Measurements from ENCODE around the gene MNT.
A peak's percentile ranks its signal among the peaks of the same experiment; 100 is the strongest.
"Not testable (repeated sequence)": the region's sequence is repeated elsewhere in the genome, so short reads cannot be mapped to it uniquely, and the experiment has no call there.

Gene MNT, protein sequence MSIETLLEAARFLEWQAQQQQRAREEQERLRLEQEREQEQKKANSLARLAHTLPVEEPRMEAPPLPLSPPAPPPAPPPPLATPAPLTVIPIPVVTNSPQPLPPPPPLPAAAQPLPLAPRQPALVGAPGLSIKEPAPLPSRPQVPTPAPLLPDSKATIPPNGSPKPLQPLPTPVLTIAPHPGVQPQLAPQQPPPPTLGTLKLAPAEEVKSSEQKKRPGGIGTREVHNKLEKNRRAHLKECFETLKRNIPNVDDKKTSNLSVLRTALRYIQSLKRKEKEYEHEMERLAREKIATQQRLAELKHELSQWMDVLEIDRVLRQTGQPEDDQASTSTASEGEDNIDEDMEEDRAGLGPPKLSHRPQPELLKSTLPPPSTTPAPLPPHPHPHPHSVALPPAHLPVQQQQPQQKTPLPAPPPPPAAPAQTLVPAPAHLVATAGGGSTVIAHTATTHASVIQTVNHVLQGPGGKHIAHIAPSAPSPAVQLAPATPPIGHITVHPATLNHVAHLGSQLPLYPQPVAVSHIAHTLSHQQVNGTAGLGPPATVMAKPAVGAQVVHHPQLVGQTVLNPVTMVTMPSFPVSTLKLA

DNA sequence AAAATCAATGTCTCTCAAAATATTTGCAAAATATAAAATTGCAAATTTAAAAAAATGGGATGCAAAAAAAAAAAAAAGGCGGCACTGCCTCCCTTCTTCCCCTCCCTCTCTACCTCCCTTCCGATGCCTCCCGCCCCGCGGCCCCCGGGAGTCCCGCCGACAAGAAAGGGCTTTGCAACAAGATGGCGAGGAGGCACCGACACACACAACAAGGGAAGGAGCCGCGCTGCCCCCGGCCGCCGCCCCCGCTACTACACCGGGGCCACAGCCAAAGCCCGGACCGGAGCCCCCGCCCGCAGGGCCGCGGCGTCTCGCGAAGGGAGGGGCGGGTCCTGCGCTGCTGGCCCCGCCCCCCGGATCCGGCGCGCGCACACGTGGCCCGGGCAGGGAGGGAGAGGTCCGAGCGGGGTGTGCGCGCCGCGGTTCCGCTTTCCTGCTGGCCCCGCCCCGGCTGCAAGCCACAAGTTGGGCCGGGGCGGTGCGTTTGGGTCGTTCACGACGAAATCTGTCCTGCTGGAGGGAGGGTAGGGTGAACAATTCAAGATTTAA, at the start of gene MNT:
Gene MNT, minus strand, starts transcription at position 184 of the 549 bp plus-strand sequence. CDS start 348 bp downstream, outside the sequence.
- no peak for DNase-seq

- DNase-seq = no peak
These were observed 49.3 kb upstream of the MNT start for GRCh38 chr17:2450016-2450650.

DNA sequence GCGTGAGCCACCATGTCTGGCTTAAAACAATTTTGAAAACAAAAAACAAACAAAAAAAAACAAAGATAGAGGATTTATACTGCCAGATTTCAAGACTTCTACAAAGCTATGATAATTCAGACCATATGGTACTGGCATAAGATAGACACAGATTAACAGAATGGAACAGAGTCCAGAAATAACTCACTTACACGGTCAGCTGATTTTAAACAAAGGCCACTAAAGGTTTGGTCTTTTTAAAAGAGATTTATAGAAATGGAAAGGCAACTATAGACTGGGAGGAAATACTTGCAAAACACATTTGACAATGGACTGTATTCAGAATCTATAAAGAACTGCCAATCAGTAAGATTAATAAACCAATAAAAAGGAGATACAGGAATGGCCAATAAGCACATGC, 48.6 kb upstream of the MNT start:
- DNase-seq = no peak

GRCh38 chr17:2447479-2447878, 46.6 kb upstream of the MNT start:
- not testable (repeated sequence) for DNase-seq

- DNase-seq = no peak
These were observed 44.8 kb upstream of the MNT start for GRCh38 chr17:2445638-2446037.

GRCh38 chr17:2444382-2444781, 43.5 kb upstream of the MNT start:
- no peak for DNase-seq

DNA sequence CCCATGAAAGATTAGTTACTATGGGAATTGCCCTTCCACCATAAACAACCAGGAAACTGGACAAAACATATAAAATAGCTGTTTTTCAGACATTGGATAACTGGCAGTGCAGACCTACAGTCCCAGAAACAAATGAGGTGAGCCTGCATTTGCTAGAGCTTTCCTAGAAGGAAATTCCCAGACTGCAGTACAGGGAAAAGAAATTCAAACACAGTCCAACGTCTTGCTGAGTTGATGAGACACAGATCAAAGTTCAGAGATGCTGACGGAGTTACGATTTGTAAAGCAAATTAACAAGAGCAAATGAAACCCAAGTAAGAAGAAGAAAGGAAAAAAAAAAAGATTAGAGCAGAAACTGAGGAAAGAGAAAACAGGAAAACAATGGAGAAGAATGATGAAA, 41.3 kb upstream of the MNT start:
- no peak for DNase-seq

DNA sequence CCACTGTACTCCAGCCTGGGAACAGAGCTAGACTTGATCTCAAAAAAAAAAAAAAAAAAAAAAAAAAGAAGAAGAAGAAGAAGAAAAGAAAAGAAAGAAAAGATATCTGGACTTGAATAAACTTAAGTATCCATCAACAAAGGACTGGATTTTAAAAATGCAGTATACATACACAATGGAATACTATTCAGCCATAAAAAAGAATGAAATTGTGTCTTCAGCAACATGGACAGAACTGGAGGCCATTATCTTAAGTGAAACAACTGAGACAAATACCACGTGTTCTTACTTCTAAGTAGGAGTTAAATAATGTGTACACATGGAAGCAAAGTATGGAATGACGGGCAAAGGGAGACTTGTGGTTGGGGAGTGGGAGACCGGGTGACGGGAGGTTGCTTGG, 40.1 kb upstream of the MNT start:
- DNase-seq = no peak

DNA sequence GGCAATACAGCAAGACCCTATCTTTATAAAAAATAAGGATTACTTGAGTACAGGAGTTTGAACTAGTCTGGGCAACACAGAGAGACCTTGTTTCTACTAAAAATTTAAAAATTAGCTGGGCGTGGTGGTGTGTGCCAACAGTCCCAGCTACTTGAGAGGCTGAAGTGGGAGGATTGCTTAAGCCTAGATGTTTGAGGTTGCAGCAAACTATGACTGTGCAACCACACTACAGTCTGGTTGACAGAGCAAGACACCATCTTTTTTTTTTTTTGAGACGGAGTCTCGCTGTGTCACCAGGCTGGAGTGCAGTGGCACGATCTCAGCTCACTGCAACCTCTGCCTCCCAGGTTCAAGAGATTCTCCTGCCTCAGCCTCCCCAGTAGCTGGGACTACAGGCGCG, 39.1 kb upstream of the MNT start:
- DNase-seq = not testable (repeated sequence)

- DNase-seq = no peak
These were observed 38.0 kb upstream of the MNT start for GRCh38 chr17:2438823-2439222.

DNA sequence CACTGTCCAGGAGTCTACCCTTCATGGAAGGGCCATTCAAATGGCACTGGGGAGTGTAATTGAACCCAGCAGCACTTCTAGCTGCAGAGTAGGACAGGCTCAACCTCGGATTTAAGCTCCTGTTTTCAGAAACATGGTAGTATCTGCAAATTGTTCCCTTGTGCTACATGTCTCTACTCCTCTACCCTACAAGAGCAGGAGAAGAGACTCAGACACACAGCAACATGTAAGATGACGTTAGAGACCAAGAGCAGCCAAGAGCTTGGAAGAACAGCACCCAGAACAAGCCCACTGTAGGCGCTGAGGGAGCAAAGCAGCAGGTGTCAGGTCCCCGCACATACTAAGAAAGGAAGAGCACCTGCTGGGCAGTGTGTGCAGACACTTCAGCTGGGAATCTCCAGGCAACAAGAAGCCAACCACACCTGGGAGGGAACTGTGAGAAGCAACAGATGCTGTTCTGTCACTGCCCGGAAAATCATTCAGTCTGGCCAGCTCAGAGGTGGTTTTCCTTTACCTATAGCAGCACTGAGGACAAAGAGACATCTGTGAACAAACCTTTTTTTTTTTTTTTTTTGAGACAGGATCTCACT, 35.6 kb upstream of the MNT start:
- no peak for DNase-seq

DNA sequence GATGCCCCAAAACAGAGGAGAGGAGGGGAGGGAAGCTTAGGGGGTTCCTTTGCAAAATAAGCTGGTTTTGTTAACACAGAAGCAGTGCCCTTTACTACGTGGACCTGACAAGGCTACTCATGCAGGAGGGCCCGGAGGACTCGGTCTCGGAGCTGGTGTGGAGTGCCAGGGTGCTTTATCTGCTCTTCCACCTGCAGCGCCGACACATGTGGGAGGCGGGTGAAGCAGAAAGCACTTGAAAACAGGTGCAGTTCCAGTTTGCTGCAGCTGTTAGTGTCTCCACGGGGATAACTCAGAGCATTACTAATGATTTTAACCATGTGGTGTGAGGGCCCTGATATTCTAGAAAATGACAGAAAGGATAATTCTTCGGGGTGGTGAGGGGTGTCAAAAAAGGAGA, 35.0 kb upstream of the MNT start:
- DNase-seq = no peak

DNA sequence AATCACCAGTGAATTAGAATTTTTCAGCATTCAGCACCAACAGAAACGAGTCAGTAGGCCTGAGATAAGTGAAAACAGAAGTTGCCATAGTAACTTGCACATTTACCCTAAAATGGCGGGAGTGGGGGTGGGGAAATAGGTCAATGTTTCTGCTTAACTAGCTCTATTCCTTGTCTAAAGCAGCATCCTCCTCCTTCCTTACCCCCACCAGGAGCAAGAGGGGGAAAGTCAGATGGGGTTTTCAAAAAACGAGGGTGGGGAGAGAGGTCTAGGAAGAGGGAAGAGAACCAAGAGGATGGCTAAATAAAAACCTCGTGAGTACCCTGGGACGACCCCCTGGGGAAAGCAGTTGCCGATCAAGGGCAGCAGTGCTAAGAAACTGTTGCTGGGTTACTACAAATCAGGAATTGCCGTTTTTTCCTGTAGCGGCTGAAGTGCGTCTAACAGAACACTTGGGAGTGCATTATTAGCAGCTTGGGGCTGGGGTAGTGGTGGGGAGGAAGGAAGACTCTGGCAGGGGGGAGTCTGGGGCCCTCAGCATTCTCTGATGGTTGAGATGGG, 34.4 kb upstream of the MNT start:
- DNase-seq = no peak

DNA sequence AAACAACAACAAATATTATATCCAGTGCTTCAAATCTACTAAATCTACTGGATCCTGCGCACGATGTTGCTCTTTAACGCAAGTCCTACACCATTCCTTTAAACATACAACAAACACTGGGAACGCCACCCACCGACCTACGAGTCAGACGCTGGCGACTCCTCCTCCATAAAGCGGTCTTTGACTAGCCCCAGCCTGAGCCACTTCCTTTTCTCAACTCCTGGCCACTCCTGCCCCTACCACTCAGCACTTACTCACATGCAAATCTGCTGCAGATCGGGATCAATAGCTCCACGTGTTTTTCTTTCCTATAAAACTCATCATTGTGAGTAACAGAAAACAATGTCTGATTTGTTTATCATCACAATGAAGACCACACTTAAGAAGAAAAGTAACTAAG, 32.8 kb upstream of the MNT start:
- DNase-seq = no peak

- DNase-seq = no peak
These were observed 27.1 kb upstream of the MNT start for GRCh38 chr17:2427910-2428309.

DNA sequence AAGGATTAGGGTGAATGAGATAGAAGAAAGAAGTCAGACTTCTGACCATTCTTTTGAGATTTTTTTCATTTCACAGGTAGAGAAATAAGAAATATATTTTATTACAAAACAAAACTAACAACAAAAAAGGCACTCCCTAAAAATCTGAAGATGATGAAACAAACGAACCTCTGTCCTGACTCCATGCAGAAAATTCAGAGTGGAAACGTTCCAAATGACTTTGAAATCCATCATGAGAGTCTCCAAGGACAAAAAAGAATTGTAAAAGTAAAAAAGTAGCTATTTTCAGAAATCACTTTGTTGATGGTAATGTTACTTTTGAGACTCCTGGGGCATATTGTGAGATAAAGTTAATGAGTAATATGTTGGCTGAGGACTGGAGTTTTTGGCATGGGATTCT, 26.4 kb upstream of the MNT start:
- DNase-seq = no peak

GRCh38 chr17:2423271-2423670, 22.4 kb upstream of the MNT start:
- DNase-seq = no peak

DNA sequence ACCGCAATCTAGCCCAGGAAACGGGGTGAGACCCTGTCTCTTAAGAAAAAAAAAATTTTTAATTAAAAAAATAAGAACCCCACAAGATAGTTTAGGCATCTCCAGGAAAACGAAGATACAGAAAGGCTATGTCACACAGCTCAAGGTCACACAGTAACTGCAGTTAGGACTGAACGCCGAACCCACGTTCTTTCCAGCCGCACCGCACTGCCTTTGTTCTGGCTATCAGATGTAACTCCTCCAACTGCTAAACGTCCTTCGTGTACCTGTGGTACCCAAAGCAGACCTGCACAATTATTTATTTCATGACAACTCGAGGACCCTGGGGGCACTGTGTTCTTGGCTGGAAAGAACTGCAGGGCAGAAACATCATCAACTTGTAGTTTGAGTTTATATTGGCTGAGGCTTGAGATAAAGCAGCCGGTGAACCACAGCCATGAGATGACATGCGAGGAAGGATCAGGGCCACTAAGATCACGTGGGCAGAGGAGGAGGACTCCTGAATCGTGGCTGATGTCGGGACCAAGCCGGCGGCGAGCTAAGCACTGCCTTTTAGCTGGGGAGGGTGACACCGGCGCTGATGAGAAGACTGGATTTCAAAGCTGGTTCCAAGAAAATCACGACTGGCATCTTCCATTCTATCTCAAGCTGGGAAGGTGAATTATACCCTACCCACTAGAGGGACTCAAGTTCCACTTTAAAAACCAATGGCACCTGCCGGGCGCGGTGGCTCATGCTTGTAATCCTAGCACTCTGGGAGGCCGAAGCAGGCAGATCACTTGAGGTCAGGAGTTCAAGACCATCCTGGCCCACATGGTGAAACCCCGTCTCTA, 20.7 kb upstream of the MNT start:
- no peak for DNase-seq

- no peak for DNase-seq
These were observed 19.3 kb upstream of the MNT start for GRCh38 chr17:2420176-2420575.

GRCh38 chr17:2419486-2419885, 18.6 kb upstream of the MNT start:
- no peak for DNase-seq

DNA sequence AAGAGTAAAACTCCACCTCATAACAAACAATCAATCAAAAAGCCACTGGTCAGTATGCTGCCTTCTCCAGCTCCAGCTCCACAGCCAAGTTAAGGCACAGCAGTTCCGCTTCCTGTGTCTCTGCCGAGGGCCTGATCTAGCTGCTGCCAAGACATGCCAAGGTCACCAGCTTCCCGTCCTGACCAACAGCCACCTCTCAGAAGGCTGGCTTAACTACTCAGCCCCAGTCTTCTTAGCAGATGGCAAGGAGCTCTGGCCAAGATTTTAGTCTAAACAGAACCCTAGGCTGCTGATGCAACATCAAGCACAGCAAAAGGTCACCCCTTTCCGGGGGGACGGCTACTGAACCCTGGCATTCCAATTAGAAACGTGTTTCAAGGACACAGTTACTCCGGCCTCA, 17.7 kb upstream of the MNT start:
- DNase-seq = no peak

DNA sequence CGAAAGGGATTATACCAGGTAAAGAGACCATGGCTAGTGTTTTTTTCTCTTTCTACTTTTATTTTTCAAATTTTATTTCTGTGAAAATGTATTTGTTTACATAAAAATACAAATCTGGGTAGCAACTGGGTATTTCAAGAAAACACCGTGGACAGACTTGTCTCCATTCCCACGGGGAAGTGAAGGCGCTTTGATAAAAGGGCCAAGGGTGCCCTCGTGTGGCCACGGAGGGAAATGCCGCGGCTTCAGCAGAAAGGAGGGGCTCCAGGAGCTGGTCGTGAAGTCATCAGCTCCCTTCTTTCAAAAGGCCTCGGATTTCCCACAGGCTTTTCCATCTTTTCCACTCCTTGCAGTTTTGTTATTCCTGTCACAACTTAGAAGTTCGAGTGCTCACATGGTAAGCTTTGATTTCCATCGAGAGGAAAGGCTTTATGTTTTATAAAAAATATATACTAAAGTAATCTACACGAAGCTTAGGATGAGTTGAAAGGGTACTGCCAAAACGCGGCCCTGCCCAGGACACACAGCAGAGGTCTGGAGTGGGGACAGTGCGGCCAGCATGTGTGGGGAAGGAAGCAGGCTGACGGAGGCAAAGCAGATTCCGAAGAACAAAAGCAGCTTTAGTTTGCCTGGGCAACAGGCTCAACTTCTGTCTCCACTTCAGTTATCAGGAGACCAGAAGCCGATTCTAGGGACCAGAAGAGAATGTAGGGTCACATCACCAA, 15.3 kb upstream of the MNT start:
- peak; percentile 96 for DNase-seq

All from activated CD8-positive, alpha-beta memory T cell treated with anti-CD3 and anti-CD28 coated beads for 24 hours (primary cell).